HepG2 (cell line): Measurements from ENCODE around the gene GJA3.

Experiments
- CTCF ChIP-seq: sonication (generic); formaldehyde crosslinking; IDR thresholded peaks from 2 replicates; pipeline ENCODE4 v1.5.0; 2020; ENCODE audit warnings: mild to moderate bottlenecking, missing genetic modification reagents, moderate library complexity
- EP300 ChIP-seq, 3 experiments: sonication (generic) in 1 of 3; formaldehyde crosslinking in 1 of 3; IDR thresholded peaks; 2 replicates each; pipeline versions ENCODE4 v1.5.1 to v1.6.1; 2011 to 2020; ENCODE audit warnings: low read depth in 2 of 3, low read length in 2 of 3, borderline replicate concordance in 1 of 3, improper control_type of control experiment in 1 of 3, mild to moderate bottlenecking in 1 of 3, missing genetic modification reagents in 1 of 3, moderate library complexity in 1 of 3
- FOSL1 ChIP-seq: sonication (generic); formaldehyde crosslinking; IDR thresholded peaks from 2 replicates; pipeline ENCODE4 v1.9.0; 2021; ENCODE audit warnings: missing genetic modification reagents, borderline replicate concordance
- LCORL ChIP-seq, 2 experiments: fragments of 450-650 bp in 1 of 2; sonication (generic) in 1 of 2; formaldehyde crosslinking in 1 of 2; IDR thresholded peaks; 2 replicates each; pipeline versions ENCODE4 v1.5.0 to v1.6.1; 2017 to 2020; ENCODE audit warnings: antibody characterized with exemption in 1 of 2, missing genetic modification reagents in 1 of 2
- NFE2 ChIP-seq: sonication (generic); formaldehyde crosslinking; IDR thresholded peaks from 2 replicates; pipeline ENCODE4 v1.4.0; 2020; ENCODE audit warnings: missing genetic modification reagents
- NFIC ChIP-seq: IDR thresholded peaks from 2 replicates; pipeline ENCODE4 v1.6.1; 2012; ENCODE audit warnings: mild to moderate bottlenecking, low read length, inconsistent platforms
- POLR2AphosphoS5 ChIP-seq: IDR thresholded peaks from 2 replicates; pipeline ENCODE4 v1.6.1; 2012; ENCODE audit warnings: low read depth, low read length
- SMC3 ChIP-seq: IDR thresholded peaks from 2 replicates; pipeline ENCODE4 v1.6.1; 2011; ENCODE audit warnings: low read length, improper control_type of control experiment
- THRA ChIP-seq: sonication (generic); formaldehyde crosslinking; IDR thresholded peaks from 2 replicates; pipeline ENCODE4 v1.4.0; 2020; ENCODE audit warnings: missing genetic modification reagents, borderline replicate concordance
- ZNF557 ChIP-seq: sonication (generic); formaldehyde crosslinking; IDR thresholded peaks from 2 replicates; pipeline ENCODE4 v1.4.0; 2020; ENCODE audit warnings: missing genetic modification reagents
- ZNF562 ChIP-seq: sonication (generic); formaldehyde crosslinking; IDR thresholded peaks from 2 replicates; pipeline ENCODE4 v1.8.0; 2022; ENCODE audit warnings: missing genetic modification reagents, borderline replicate concordance
- ZNF747 ChIP-seq: sonication (generic); formaldehyde crosslinking; IDR thresholded peaks from 2 replicates; pipeline ENCODE4 v1.8.1; 2023; ENCODE audit warnings: missing genetic modification reagents, mild to moderate bottlenecking, borderline replicate concordance
- ZNF768 ChIP-seq: sonication (generic); formaldehyde crosslinking; IDR thresholded peaks from 2 replicates; pipeline ENCODE4 v1.4.0; 2020; ENCODE audit warnings: missing genetic modification reagents
- TF ChIP-seq, protein P1 (sequence below): sonication (generic); formaldehyde crosslinking; IDR thresholded peaks from 2 replicates; pipeline ENCODE4 v1.4.0; 2020; ENCODE audit warnings: mild to moderate bottlenecking, missing genetic modification reagents

DNA sequence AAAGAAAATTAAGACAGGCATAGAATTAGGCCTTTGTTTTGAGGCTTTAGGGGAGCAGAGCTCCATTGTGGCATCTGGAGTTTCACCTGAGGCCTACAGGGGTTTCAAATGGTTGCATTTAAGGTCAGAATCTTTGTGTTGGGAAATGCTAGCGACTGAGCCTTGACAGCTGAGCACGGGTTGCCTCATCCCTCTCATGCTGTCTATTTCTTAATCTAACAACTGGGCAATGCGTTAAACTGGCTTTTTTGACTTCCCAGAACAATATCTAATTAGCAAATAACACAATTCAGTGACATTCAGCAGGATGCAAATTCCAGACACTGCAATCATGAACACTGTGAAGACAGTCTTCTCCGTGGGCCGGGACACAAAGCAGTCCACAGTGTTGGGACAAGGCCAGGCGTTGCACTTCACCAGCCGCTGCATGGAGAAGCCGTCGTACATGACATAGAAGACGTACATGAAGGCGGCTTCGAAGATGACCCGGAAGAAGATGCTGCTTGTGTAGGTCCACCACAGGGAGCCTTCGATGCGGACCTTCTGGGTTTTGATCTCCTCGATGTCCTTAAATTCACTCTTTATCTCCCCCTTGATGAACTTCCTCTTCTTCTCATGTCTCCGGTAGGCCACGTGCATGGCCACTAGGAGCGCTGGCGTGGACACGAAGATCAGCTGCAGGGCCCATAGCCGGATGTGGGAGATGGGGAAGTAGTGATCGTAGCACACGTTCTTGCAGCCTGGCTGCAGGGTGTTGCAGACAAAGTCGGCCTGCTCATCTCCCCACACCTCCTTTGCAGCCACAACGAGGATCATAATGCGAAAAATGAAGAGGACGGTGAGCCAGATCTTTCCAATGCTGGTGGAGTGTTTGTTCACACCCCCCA, 28.1 kb upstream of the GJA3 start:
- TF ChIP-seq NFE2 (CRISPR knock-in tag) = no peak
- no peak for TF ChIP-seq ZNF747 (CRISPR knock-in tag)
- TF ChIP-seq ZNF562 (CRISPR knock-in tag) = no peak
- TF ChIP-seq CTCF (CRISPR knock-in tag) = no peak
- no peak for TF ChIP-seq EP300 (IDR thresholded peaks at IDR 0.05; ENCODE audit: low read depth in 2 of 2, low read length in 2 of 2)
- no peak for TF ChIP-seq EP300 (CRISPR knock-in tag; IDR thresholded peaks at IDR 0.05; ENCODE audit: borderline replicate concordance)
- TF ChIP-seq POLR2AphosphoS5 = no peak
- TF ChIP-seq NFIC = no peak
- no peak for TF ChIP-seq ZNF557 (CRISPR knock-in tag)
- TF ChIP-seq, protein P1, sequence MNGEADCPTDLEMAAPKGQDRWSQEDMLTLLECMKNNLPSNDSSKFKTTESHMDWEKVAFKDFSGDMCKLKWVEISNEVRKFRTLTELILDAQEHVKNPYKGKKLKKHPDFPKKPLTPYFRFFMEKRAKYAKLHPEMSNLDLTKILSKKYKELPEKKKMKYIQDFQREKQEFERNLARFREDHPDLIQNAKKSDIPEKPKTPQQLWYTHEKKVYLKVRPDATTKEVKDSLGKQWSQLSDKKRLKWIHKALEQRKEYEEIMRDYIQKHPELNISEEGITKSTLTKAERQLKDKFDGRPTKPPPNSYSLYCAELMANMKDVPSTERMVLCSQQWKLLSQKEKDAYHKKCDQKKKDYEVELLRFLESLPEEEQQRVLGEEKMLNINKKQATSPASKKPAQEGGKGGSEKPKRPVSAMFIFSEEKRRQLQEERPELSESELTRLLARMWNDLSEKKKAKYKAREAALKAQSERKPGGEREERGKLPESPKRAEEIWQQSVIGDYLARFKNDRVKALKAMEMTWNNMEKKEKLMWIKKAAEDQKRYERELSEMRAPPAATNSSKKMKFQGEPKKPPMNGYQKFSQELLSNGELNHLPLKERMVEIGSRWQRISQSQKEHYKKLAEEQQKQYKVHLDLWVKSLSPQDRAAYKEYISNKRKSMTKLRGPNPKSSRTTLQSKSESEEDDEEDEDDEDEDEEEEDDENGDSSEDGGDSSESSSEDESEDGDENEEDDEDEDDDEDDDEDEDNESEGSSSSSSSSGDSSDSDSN (CRISPR knock-in tag) = no peak
- no peak for TF ChIP-seq SMC3
- no peak for TF ChIP-seq FOSL1 (CRISPR knock-in tag)
- TF ChIP-seq THRA (CRISPR knock-in tag) = no peak
- no peak for TF ChIP-seq LCORL (IDR thresholded peaks at IDR 0.05)
- no peak for TF ChIP-seq LCORL (CRISPR knock-in tag; IDR thresholded peaks at IDR 0.05)
- no peak for TF ChIP-seq ZNF768 (CRISPR knock-in tag)
